Kidney capillary endothelial cell (primary cell): ENCODE data around the gene TMEM114.
A peak's percentile ranks its signal among the peaks of the same experiment; 100 is the strongest.
"Not testable (repeated sequence)": the region's sequence is repeated elsewhere in the genome, so short reads cannot be mapped to it uniquely, and the experiment has no call there.

Experiments
- DNase-seq: peaks from one replicate; pipeline ENCODE4 v3.0.0-alpha.2; 2018; ENCODE audit warnings: low spot score

The TMEM114 gene

DNA sequence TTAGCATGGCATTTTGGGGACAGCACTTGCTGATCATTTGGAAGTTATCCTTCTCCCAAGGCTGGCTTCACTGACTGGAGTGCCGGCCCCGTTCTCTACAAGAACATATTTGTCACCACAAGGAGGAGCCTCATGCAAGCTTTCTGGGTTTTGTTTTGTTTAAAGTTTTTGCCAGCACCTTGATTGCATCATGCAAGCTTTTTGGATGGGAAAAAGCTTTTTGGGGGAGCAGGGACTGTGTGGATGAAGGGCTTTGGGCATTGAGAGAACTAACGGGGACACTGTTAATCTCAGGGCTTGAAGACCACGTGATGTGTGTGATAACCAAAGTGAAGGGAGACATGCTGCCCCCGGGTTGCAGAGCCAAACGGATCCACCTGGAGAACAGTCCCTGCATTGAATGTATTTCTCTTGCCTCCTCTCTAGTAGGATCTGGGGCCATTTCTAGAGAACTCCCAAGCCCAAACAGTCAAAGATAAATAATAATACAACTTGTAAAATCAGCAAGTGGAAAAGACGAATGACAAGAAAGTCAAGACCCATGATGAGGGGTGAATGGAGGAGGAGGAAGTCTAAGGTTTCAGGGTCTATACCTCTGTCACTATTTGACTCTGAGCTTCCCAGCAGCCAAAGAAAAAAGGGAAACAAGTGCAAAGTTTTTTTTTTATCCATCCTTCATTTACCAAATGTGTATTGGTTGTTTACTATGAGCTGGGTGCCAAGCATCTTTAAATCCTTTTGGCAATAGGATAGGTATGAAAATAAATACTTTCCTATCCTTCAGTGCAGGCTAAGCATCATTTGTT, 17.2 kb downstream of the TMEM114 start:
- DNase-seq = peak; percentile 22

DNA sequence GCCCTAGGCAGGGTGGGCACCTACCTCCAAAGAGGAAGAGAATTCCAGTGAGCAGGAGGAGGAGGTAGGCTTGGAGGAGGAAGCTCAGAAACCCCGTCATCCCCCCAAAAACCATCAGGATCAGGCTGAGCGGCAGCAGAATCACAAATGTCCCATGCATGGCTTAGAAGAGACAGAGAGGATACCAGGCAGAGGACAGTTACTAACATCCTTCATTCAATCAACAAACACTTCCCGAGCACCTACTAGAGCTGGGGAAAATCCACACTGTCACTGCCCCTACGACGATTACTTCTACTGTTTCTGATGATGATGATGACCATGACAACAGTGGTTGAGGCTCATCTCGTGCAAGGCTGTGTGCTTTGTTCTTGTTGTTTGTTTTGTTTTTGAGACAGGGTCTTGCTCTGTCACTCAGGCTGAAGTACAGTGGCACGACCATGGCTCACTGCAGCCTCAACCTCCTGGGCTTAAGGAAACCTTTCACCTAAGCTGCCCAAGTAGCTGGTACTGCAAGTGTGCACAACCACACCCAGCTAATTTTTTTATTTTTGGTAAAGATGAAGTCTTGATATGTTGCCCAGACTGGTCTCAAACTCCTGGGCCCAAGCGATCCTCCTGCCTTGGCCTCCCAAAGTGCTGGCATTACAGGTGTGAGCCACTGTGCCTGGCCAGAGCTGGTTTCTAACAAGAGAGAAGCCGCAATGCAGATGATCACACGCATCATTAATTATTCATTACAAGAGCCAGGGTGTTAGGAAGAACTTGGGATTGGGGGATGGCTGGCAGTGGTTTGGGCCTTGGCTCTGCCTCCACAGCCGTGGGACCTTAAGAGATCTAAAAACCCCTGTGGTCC, 18.0 kb downstream of the TMEM114 start:
- DNase-seq = no peak

DNA sequence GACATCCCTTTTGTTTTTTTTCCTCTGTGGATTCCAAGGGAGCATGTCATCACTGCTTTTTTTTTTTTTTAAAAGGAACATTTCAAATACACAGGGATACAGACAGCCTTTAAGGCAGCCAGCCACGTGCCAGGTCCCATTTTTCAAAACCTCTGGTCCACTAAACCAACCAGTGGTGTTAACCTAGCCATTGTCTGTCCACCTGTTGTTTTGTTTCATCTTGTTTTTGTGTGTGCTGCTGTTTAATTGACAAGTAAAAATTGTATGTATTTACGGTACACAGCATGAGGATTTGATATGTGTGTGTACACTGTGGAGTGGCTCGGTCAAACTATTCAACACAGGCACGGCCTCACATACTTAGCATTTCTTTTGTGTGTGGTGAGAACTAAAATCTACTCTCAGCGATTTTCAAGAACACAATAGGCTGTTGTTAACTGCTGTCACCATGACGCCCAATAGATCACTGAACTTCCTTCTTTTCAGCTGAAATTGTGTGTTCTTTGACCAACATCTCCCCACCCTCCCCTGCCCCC, 19.2 kb downstream of the TMEM114 start:
- DNase-seq = no peak

DNA sequence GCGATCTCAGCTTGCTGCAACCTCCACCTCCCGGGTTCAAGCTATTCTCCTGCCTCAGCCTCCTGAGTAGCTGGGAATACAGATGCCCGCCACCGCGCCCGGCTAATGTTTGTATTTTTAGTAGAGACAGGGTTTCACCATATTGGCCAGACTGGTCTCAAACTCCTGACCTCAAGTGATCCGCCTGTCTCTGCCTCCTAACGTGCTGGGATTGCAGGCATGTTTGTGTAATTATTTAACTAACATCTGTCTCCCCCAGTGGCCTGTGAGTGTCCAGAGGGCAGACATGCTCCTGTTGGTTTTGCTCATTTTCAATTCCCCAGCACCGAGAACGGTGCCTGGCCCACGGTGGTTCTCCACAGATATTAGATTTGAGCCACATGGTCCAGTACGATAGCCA, 19.9 kb downstream of the TMEM114 start:
- DNase-seq = not testable (repeated sequence)

DNA sequence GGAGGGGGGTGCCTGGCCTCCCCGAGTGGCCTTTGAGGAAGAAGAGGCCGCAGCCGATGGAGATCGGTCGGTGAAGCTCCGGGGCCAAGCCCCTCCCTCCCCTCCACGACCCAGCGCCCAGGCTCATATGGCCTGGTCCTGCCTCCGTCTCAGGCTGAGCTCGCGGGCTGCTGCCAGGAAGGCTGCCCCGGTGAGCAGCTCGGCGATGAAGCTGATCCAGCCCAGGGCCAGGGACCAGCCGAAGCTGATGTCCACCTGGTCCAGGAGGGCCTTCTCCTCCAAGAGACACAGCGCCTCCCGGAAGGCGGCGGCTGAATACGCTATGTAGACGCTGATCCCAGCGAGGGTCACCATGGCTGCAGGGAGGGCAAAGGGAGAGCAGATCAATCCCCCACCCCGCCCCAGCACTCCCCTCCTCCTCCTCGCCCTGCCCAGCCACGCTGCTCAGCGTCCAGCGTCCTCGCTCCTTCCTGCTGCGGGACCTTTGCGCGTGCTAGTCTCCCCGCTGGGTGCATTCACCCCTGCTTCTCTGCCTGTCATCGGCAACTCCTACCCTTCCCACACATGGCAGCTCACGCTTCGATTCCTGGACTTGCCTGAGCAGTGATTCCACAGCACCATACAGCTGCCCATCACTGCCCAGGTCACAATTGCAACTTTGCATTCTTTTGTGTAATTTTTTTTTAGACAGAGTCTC, 20.5 kb downstream of the TMEM114 start:
- no peak for DNase-seq

DNA sequence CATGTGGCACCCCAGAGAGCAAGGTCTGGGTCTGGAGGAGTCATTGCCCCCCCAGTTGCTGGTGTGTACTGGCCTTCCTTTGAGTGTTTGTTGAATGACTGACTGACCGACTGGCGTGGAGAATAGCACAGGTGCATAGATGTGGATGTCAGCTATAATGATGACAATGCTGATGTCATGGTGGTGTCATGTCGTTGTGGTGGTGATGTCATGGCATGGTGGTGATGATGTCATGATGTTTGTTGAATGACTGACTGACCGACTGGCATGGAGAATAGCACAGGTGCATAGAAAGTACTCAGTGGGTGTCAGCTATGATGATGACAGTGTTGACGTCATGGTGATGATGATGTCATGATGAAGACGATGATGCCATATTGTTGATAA, 22.1 kb downstream of the TMEM114 start:
- DNase-seq = no peak

DNA sequence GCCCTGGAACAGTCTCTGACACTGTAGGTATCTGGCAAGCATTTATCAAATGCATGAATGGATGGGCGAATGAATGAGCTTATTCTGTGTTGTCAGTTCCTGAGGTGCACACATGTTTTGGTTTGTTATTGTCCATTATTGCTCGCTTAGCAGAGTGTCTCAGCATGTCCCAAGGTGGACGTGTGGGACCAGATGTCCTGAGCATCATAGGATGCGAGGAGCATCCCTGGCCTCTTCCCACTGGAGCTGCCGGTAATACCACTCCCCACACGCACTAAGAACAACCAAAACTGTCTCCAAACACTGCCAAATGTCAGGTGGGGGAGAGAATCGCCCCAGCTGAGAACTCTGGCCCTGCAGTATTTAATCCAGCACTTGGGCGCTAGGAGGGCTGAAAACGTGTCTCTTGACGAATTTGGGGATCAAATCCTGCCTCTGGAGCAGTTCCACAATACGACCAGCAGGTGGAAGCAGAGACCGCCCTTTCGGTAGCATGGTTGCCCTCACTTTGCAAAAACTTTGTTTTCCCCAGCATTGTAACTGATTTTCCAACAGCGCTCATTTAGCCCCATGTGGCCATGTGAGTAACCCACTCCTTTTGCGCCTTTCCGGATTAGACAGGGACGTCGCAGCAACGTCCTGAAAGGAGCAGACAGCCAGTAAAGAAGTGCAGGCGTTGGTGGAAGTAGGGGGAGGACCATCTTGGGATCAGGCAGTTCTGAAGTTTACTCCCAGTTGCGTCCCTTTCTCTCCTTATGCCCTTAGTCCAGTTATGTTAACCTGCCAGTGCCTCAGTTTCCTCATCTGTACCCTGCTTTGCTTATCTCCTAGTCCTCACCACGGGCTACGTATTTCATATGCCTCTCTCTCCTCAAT, 22.7 kb downstream of the TMEM114 start:
- DNase-seq = peak; percentile 91

DNA sequence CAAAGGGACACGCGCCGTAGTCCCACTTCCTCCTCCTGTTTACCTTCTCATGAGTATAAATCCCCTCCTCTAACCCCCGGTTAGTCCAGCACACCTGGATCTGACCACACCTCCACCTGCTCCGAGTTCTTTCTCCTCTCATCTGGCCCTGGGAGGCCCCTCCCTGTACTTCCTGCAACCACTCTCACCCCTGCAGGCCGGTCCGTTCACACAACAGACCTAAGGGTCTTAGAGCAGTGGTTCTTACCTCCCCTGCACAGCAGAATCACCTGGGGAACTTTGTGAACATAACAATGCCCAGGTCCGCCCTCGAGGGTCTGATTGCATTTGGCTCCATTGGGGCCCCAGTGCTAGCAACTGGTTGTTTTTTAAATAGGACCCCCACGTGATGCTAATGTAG, 24.8 kb downstream of the TMEM114 start:
- no peak for DNase-seq

DNA sequence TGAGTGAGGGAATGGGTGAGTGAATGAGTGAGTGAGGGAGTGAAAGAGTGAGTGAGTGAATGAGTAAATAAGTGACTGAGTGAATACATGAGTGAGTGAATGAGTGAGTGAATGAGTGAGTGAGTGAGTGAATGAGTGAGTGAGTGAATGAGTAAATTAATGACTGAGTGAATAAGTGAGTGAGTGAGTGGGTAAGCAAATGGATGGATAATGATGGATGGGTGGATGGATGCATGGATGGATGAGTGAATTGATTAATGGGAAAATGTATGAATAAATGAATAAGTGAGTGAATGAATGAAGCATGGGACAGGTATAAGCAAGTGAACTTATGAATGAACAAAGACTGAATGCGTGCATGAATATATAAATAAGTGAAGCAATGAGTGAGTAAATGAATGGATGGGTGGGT, 25.4 kb downstream of the TMEM114 start:
- no peak for DNase-seq

DNA sequence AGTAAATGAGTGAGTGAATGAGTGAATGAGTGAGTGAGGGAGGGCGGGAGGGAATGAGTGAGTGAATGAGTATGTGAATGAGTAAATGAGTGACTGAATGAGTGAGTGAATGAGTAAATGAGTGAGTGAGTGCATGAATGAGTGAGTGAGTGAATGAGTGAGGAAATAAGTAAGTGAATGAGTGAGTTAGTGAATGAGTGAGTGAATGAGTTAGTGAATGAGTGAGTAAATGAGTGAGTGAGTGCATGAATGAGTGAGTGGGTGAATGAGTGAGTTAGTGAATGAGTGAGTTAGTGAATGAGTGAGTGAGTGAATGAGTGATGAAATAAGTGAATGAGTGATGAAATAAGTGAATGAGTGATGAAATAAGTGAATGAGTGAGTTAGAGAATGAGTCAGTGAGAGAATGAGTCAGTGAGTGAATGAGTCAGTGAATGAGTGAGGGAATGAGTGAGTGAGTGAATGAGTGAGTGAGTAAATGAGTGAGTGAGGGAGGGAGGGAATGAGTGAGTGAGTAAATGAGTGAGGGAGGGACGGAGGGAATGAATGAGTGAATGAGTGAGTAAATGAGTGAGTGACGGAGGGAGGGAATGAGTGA, 26.3 kb downstream of the TMEM114 start:
- DNase-seq = not testable (repeated sequence)

DNA sequence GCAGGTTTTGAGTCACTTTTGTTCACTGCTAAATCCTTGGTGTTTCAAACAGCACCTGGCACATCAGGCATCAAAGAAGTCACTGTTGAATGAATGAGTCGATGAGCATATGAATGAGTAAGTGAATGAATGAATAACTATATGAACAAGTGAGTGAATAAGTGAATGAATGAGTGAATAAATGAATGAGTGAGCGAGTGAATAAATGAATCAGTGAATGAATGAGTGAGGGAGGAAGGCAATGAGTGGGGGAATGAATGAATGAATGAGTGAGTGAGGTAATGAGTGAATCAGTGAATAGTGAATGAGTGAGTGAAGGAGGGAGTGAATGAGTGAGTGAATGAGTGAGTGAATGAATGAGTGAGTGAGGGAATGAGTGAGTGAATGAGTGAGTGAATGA, 28.8 kb downstream of the TMEM114 start:
- DNase-seq = no peak

DNA sequence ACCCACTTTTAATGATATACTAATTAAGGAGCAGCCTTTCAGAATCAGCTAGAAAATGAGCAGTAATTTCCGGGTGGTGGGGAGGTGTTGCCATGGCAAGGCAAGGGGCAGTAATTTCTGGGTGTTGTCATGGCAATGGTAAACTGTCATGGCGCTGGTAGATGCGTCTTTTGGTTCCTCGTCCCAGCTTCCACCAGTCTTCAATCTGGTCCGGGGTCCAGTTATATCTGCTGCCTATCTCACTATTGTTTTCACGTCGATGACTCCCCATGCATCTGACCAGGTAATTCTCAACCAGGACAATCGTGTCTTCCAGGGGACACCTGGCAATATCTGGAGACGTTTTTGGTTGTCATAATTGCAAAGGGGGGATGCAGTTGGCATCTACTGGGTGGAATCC, 34.9 kb downstream of the TMEM114 start:
- no peak for DNase-seq

DNA sequence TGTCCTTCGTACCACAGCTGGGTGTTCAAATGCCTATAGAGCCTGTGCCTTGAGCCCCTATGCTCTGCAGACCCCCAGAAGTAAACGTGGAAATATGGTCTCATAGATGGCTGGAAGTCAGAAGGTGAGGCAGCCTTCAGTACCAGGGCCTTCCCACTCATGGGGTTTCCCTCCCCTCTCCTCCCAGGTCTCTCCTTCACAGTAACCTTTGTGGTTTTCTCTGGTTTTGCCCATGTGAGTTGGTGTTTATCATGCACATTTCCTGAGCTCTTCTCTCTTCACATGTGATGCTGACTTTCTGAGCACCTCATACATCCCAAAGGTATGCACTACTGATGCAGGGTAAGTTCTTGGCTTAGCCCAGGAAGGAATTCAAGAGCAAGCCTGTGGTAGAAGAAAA, 35.4 kb downstream of the TMEM114 start:
- DNase-seq = no peak

DNA sequence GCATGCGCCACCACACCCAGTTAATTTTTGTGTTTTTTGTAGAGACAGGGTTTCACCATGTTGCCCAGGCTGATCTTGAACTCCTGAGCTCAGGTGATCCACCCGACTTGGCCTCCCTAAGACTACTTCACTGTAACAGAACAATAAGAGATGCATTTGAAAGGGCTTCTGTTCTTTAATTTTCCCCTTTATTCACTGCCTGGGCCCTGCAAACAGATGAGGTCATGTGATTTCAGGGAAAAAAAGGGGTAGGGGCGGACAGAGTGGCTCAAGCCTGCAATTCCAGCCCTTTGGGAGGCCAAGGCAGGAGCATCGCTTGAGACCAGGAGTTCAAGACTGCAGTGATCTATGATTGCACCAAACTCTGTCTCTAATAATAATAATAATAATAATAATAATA, 36.3 kb downstream of the TMEM114 start:
- no peak for DNase-seq

DNA sequence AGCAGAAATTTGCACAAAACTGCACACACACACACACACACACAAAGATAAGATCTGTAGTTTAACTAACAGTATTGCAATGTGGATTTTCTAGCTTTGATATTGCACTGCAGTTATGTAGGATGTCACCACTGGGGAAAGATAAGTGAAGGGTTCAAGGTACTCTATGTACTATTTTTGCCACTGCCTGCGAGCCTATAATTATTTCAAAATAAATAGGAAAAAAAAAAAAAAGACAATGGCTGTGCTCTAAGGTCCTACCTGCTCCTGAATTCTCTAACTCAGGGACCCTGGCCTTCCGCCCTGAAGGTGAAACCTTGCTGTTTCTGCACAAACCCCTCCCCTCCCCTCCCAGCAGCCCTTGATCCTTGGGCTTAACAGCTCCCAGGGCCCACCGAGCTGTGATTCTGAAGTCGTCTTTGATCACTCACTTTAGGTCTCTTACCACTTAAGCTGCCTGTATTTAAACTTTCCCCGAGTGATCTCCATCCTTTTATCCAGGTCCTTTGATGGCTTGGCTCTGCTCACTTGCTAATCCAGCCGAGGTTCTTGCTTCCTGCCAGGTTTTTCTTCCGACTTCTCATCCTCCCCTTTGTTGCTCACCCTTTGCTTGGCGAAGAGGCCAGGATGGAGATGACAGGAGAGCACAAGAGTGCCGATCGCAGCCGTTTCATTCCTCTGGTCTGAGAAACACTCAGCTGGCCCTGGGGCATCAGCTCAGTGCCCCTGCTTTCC, 37.7 kb downstream of the TMEM114 start:
- no peak for DNase-seq

DNA sequence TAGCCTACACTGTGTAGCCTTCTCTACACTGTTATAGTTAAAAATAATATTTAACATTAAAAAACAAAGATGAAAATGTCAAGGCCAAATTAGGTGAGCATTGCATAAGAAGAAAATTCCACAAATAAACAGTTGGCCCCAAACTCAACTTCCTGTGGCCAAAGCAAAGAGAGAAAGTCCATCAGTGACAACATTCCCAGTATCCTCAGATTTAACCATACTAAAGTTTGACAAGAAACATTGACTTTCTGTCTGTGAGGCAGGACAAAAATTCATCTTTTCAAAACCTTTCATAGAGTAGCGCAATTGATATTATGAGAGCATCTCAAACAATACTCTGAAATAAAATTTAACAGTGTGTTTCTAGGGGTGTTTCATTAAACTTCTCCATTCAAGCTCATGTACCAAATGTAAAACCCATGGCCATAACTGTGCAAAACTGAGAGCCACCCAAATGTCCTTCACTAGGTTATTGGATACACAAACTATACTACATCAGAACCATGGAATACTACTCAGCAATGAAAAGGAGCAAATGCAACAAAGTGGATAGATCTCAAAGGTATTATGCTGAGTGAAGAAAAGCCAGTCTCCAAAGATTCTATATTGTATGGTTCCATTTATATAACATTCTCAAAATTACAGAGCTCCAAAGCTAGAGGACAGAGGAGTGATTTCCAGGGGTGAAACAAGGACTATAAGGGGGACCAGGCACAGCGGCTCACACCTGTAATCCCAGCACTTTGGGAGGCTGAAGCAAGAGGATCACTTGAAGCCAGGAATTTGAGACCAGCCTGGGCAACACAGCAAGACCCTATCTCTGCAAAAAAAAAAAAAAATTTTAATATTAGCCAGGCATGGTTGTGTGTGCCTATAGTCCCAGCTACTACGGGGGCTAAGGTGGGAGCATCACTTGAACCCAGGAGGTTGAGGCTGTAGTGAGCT, 38.7 kb downstream of the TMEM114 start:
- DNase-seq = no peak

DNA sequence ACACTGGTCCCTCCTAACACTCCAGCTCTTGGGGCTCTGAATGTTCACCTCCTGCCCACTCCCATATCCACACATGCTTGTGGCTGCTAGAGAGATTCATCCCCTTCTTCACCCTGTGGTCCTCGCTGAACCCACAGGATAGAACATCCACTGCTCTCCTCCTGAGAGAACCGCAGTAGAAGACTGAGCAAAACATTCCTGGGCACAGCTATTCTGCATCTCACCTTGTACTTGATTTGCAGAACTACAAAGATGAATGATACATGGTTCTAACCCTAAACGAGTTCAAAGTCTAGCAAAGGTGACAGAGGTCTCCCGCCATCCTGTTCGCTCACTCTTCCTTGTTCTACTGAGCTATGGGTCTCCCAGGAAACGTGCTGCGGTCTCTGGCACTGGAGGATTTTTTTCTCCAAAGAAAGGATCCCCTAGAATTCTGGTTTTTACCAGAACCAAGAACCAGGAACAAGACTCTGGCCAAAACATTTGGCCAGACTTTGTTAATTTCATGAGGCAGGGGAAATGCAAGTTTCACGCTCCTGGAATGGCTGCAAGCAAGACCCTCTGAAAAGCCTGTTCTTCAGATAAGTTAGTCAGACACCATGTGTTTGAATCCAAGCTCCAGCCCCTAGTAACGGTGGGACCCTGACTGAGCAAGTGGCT, 39.5 kb downstream of the TMEM114 start:
- no peak for DNase-seq

DNA sequence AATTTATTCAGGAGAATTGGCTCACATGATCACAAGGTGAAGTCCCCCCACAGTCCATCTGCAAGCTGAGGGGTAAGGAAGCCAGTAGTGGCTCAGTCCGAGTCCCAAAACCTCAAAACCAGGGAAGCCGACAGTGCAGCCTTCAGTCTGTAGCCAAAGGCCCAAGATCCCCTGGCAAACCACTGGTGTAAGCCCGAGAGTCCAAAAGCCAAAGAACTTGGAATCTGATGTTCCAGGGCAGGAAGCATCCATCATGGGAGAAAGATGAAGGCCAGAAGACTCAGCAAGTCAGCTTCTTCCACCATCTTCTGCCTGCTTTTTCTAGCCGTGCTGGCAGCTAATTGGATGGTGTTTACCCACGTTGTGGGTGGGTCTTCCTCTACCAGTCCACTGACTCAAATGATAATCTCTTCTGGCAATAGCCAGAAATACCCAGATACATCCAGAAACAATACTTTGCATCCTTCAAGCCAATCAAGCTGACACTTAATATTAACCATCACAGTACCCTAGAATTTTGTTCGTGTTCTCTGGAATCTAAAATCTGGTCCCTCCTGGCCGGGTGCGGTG, 40.4 kb downstream of the TMEM114 start:
- no peak for DNase-seq
